AG04450 (cell line): Measurements from ENCODE around the gene CPNE4. TPM values are rescaled to one million over a fixed set of nuclear protein-coding genes. Genes with fewer than 3 reads are reported as not detected.

Experiments used
- CTCF ChIA-PET: fragments of 300-600, 350-600 bp; formaldehyde crosslinking; extraction: SDS; loops from one replicate; lab custom pipeline; 2022; ENCODE audit warnings: antibody characterized with exemption, inconsistent platforms; lab: Charles Lee
- POLR2A ChIA-PET: fragments of 350-600 bp; formaldehyde crosslinking; extraction: SDS; loops from one replicate; lab custom pipeline; 2021; ENCODE audit warnings: antibody characterized with exemption, inconsistent platforms; lab: Yijun Ruan, JAX
- DNase-seq: peaks from one replicate; pipeline ENCODE4 v3.0.0-alpha.2; 2011; ENCODE audit warnings: low read depth, low spot score
- H3K27ac ChIP-seq: one replicate; pipeline ENCODE4 v1.5.1; 2012; ENCODE audit warnings: low read depth, low read length, control low read depth
- H3K27me3 ChIP-seq: one replicate; pipeline ENCODE4 v1.6.0; 2012; ENCODE audit warnings: low read length; ENCODE audit not compliant: control insufficient read depth, insufficient read depth
- H3K4me3 ChIP-seq: 2 replicates; pipeline ENCODE4 v1.5.1; 2011; ENCODE audit warnings: mild to moderate bottlenecking, low read depth, low read length, control low read depth
- H3K9me3 ChIP-seq: 2 replicates; pipeline ENCODE4 v1.5.1; 2012; ENCODE audit warnings: low read length; ENCODE audit not compliant: control insufficient read depth, insufficient read depth
- CTCF ChIP-seq: IDR thresholded peaks from 2 replicates; pipeline ENCODE4 v1.5.1; 2011; ENCODE audit warnings: low read depth, low read length, control low read depth, inconsistent platforms
- polyA plus RNA-seq: library from polyadenylated mRNA; depleted of rRNA; stranded (reverse); fragments of >200 nt; gene quantifications from 2 replicates; pipeline ENCODE4 v1.2.3, GENCODE V29; 2011

The CPNE4 gene
- polyA plus RNA-seq, 1 experiment, result not detected

- ChIA-PET CTCF (interaction anchor here (0.9 to 1.5 kb wide), 4 partner anchors 9 to 24 kb away, joined by 3 to 6 read pairs (median 5); partner anchors contain the start of gene CPNE4), POLR2A (no interaction called here)
- no peak for DNase-seq
- TF ChIP-seq CTCF, result no peak
- no peak overlapping the region for H3K4me3 ChIP-seq
- H3K9me3 ChIP-seq, result no peaks in the 10 kb centered on the region
- no peak overlapping the region for H3K27ac ChIP-seq
- no peaks in the 10 kb centered on the region for H3K27me3 ChIP-seq
These were observed 20.7 kb downstream of the CPNE4 start for GRCh38 chr3:132014105-132014504.

- peaks cover 2% of the 10 kb centered on the region for H3K27me3 ChIP-seq
- no peak overlapping the region for H3K27ac ChIP-seq
- ChIA-PET CTCF (interaction anchor here (1.5 to 3.2 kb wide), 2 partner anchors 21 to 26 kb away, joined by 4 to 15 read pairs; partner anchors contain the start of gene CPNE4), POLR2A (no interaction called here)
- no peaks in the 10 kb centered on the region for H3K9me3 ChIP-seq
- DNase-seq, result no peak
- no peak overlapping the region for H3K4me3 ChIP-seq
- TF ChIP-seq CTCF, result no peak
These were observed 25.6 kb downstream of the CPNE4 start for GRCh38 chr3:132009241-132009640.

- no peak overlapping the region for H3K27ac ChIP-seq
- POLR2A ChIA-PET, result no interaction called here
- TF ChIP-seq CTCF, result no peak
- no peak overlapping the region for H3K4me3 ChIP-seq
- no peaks in the 10 kb centered on the region for H3K9me3 ChIP-seq
- CTCF ChIA-PET, result interaction anchor here (0.7 to 3.2 kb wide), 4 partner anchors 19 to 172 kb away, joined by 3 to 15 read pairs (median 4); partner anchors contain the start of gene CPNE4
- peaks cover 2% of the 10 kb centered on the region for H3K27me3 ChIP-seq
- DNase-seq, result no peak
These were observed 26.0 kb downstream of the CPNE4 start for GRCh38 chr3:132008837-132009236.

GRCh38 chr3:132007617-132008016, 27.2 kb downstream of the CPNE4 start:
- H3K27me3 ChIP-seq, result peaks cover 2% of the 10 kb centered on the region
- ChIA-PET POLR2A (no interaction called here), CTCF (interaction anchor here (0.7 to 3.5 kb wide), 7 partner anchors 10 to 212 kb away, joined by 3 to 15 read pairs (median 5); no protein-coding TSS in a partner anchor)
- H3K9me3 ChIP-seq, result no peaks in the 10 kb centered on the region
- no peak overlapping the region for H3K4me3 ChIP-seq
- DNase-seq, result no peak
- no peak for TF ChIP-seq CTCF
- H3K27ac ChIP-seq, result no peak overlapping the region

GRCh38 chr3:132006605-132007204, 28.1 kb downstream of the CPNE4 start:
- CTCF ChIA-PET, result interaction anchor here (0.5 to 3.5 kb wide), 10 partner anchors 11 to 522 kb away, joined by 3 to 15 read pairs (median 3); no protein-coding TSS in a partner anchor
- H3K27me3 ChIP-seq, result peaks cover 2% of the 10 kb centered on the region
- no peak for DNase-seq
- POLR2A ChIA-PET, result no interaction called here
- no peak overlapping the region for H3K4me3 ChIP-seq
- no peak overlapping the region for H3K27ac ChIP-seq
- no peaks in the 10 kb centered on the region for H3K9me3 ChIP-seq
- TF ChIP-seq CTCF, result peak; percentile 62
